Stimulated activated CD8-positive, alpha-beta memory T cell treated with anti-CD3 and anti-CD28 coated beads, Interleukin-7, amount 100 ng/mL, for 24 hours (primary cell): ENCODE measurements around the gene OR4B1.
"Not testable (repeated sequence)": the region's sequence is repeated elsewhere in the genome, so short reads cannot be mapped to it uniquely, and the experiment has no call there.

Source experiments
- DNase-seq: peaks from one replicate; pipeline ENCODE4 v3.0.0-alpha.2; 2020; ENCODE audit warnings: low read depth

The OR4B1 gene

DNA sequence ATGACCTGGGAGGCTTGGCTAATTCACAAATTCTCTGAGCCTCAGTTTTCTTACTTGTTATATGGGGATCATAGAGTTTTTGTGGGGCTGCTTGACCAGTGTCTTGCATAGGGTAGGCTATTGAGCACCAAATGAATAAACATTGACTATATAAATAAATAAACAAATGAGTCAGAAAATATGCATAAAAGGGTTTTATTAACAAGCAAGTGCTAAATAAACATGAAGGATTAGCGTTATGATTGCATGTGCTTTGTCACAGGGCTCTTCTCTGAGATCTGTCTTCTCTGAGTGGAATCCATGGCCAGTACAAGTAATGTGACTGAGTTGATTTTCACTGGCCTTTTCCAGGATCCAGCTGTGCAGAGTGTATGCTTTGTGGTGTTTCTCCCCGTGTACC is at the start of gene OR4B1:
OR4B1 (plus strand) TSS at position 301 of the 400 bp plus-strand sequence; CDS start at position 301, 0 bp downstream.
- no peak for DNase-seq

GRCh38 chr11:48167380-48167779 is 49.2 kb upstream of the OR4B1 start:
- DNase-seq: no peak

DNA sequence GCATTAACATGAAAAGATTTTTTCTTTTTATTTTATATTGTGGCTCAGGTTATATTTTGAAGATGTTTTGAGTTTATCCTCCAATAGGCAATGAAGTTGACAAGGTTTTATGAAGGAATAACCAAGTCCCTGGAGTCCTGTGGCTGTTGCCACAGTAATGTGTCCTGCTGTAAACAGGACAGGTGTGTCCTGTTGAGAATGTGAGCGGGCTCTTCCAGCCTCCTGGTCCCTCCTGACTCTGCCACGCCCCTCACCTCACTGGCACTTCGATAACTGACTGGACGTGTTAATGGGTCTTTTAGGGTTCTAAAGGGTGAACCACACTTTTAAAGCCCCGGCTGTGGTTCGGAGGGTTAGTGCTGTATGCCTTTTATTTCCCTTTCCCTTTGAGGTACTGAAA is 47.8 kb upstream of the OR4B1 start:
- DNase-seq: no peak

- DNase-seq: no peak
Measured at GRCh38 chr11:48169259-48169658, 47.4 kb upstream of the OR4B1 start.

DNA sequence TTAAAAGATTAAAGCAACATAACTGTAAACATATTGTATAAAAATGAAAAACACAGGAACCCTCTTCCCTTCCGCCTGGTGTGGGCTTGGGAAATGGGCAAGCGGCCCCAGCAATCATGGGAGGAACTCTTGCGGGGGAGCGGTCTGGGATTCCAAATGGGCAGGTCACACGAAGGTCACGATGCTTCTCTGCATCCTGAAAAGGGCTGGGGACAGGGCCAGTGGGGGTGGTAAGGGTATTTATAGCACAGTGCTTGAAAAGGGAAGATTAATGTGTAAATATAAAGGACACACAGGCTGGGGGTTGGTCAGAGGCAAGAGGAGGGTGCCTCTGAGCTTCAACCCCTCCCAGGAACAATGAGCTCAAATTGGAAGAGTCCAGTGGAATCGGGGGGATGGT is 46.9 kb upstream of the OR4B1 start:
- no peak for DNase-seq

- no peak for DNase-seq
Measured at GRCh38 chr11:48170241-48171233, 46.1 kb upstream of the OR4B1 start.

GRCh38 chr11:48172818-48173609 is 43.6 kb upstream of the OR4B1 start:
- DNase-seq: peak; percentile 24

GRCh38 chr11:48177661-48178060 is 38.9 kb upstream of the OR4B1 start:
- DNase-seq: no peak

GRCh38 chr11:48180627-48181026 is 36.0 kb upstream of the OR4B1 start:
- no peak for DNase-seq

GRCh38 chr11:48182860-48183526 is 33.6 kb upstream of the OR4B1 start:
- no peak for DNase-seq

DNA sequence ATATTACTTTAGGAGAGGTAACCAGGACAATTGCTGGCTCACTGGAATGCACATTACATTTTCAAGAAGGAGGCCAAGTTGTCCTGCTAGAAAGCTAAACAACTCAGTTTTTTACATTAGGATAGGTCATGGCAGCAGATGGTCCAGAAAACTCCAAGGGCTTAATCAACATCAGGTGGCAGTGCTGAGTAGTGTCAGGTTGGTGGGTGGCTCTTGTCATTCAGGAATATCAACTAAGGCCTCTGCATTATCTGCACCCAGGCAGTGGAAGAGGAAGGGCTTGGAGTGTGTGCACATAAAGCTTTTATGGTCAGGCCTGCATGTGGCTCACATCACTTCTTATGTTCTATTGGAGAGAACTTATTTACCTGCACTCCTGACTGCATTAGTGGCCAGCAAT is 32.2 kb upstream of the OR4B1 start:
- no peak for DNase-seq

DNA sequence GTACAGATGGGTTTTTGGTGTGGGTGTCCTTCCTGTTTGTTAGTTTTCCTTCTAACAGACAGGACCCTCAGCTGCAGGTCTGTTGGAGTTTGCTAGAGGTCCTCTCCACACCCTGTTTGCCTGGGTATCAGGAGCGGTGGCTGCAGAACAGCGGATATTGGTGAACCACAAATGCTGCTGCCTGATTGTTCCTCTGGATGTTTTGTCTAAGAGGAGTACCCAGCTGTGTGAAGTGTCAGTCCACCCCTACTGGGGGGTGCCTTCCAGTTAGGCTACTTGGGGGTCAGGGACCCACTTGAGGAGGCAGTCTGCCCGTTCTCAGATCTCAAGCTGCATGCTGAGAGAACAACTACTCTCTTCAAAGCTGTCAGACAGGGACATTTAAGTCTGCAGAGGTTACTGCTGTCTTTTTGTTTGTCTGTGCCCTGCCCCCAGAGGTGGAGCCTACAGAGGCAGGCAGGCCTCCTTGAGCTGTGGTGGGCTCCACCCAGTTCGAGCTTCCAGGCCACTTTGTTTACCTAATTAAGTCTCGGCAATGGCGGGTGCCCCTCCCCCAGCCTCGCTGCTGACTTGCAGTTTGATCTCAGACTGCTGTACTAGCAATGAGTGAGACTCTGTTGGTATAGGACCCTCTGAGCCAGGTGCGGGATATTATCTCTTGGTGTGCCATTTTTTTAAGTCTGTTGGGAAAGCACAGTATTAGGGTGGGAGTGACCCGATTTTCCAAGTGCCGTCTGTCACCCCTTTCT is 25.5 kb upstream of the OR4B1 start:
- DNase-seq: not testable (repeated sequence)

GRCh38 chr11:48193876-48194275 is 22.7 kb upstream of the OR4B1 start:
- DNase-seq: no peak

GRCh38 chr11:48207881-48208280 is 8.7 kb upstream of the OR4B1 start:
- DNase-seq: no peak

GRCh38 chr11:48210052-48210451 is 6.6 kb upstream of the OR4B1 start:
- no peak for DNase-seq

DNA sequence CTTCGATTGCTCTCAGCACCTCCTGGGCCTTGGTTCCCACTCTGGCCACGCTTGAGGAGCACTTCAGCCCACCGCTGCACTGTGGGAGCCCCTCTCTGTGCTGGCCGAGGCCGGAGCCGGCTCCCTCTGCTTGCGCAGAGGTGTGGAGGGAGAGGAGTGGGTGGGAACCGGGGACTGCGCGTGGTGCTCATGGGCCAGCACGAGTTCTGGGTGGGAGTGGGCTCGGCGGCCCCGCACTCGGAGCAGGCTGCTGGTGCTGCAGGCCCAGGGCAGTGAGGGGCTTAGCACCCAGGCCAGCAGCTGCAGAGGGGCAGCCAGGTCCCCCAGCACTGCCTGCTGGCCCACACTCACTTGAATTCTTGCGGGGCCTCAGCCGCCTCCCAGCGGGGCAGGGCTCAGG is 12.2 kb downstream of the OR4B1 start:
- no peak for DNase-seq

GRCh38 chr11:48230057-48230456 is 13.4 kb downstream of the OR4B1 start:
- DNase-seq: not testable (repeated sequence)

GRCh38 chr11:48237727-48238126 is 21.1 kb downstream of the OR4B1 start:
- DNase-seq: no peak

DNA sequence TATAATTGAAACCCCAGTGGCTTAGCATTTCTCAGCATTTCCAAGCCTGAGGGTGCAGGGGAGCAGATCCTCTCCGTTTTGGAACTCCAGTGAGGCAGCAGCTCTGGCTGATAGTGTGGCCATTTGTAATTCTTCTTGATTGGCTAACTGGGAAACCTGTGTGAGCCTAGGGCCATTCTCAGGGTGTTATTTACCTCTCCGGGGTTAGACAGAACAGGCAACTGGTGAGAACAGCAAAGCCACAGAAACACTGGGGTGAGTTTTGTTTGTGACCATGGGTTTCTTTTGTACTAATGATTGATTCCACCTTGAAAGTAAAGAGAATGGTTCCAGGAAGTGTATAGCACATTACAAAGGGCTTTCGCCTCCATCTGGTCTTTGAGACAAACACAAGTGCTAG is 25.9 kb downstream of the OR4B1 start:
- no peak for DNase-seq

- no peak for DNase-seq
Measured at GRCh38 chr11:48244804-48245203, 28.2 kb downstream of the OR4B1 start, which contains the start of gene OR4X2. Gene OR4X2, plus strand, starts transcription at chr11:48245104. Its CDS starts 0 bp downstream, at chr11:48245104.

GRCh38 chr11:48248902-48249301 is 32.3 kb downstream of the OR4B1 start:
- no peak for DNase-seq

- DNase-seq: no peak
Measured at GRCh38 chr11:48261600-48261999, 45.0 kb downstream of the OR4B1 start.
